ENCODE measurements around the gene TBC1D22A. TPM values are rescaled to one million over a fixed set of nuclear protein-coding genes. Genes with fewer than 3 reads are reported as not detected.

Gene TBC1D22A
- total RNA-seq, 2 donors from 2014 or later: 28.9 to 31.3 TPM

DNA sequence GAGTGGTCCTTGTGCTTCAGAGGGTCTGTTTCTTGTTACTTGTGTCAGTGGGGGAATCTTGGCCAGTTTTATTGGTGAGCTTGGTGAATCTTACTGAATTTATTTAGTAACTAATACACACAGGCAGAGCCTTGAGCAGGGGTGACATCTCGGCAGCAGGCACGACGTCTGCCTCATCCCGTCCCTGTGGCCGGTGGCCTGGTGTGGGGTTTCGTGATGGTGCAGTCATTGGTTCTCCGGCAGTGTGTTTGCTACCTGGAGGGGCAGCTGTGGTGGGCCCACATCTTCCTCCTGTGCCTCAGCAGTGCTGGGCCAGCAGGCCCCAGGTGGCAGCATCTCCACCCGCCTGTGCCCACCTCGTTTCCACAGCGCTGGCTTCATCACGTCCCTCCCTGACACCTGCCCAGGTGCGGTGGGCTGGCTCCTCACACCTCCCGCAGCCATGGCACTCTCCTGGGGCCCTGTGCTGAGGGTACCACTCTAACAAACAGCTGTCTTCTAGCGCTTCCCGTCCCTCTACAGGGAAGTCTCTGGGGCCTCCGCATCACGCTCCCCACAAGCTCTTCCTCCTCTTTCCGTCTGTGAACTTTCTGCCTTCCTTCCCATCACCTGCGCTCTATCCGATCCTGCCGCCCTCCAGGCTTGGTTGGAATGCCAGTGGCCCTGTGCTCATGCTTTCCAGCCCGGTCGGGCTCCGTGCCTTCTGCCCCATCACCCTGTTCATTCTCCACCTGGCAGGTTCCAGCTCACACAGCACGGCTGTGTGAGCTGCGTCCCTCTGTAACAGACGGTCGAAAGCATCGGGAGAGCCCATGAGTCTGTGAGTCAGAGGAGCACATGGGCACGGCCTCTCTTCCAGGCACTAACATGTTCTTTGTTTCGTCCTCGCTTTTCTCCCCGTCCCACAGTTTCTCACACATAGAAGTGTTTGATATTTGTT is 203.4 kb downstream of the TBC1D22A start:
- Histone ChIP-seq H3K9me3 (no peaks in the 10 kb centered on the region), H3K27ac (no peak overlapping the region), H3K36me3 (no peaks in the 10 kb centered on the region), H3K4me3 (no peak overlapping the region), H3K4me1 (ENCODE audit: control insufficient read depth in 1 of 2, low read depth in 2 of 2) (no peaks in the 10 kb centered on the region), H3K27me3 (replicated peaks; ENCODE audit: insufficient read depth) (no peaks in the 10 kb centered on the region)
- no peak for TF ChIP-seq CTCF (IDR thresholded peaks at IDR 0.05)
- no peak for ATAC-seq (ENCODE audit: insufficient number of reproducible peaks, low FRiP score, low read depth)
- no peak for DNase-seq (ENCODE audit: low spot score)

DNA sequence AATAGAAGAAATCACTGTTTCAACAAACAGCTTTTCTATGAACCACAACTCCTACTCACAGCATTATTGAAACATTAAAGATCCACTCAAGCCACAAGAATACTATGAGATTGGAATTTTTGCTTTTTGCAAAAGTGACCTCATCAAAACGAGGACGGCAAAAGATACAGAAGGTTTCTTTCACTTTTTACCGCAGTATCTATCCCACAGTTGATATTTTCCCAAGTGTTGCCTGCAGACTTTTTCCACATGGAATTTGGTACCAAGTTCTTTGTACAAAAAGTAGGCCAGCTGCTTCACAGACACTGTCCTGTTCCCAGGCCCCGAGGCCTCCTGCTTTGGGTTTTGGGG is 204.0 kb downstream of the TBC1D22A start:
- Histone ChIP-seq H3K27ac (no peak overlapping the region), H3K4me1 (ENCODE audit: control insufficient read depth in 1 of 2, low read depth in 2 of 2) (no peaks in the 10 kb centered on the region), H3K36me3 (no peaks in the 10 kb centered on the region), H3K9me3 (no peaks in the 10 kb centered on the region), H3K27me3 (replicated peaks; ENCODE audit: insufficient read depth) (no peaks in the 10 kb centered on the region), H3K4me3 (no peak overlapping the region)
- DNase-seq (ENCODE audit: low spot score): no peak
- no peak for TF ChIP-seq CTCF (IDR thresholded peaks at IDR 0.05)
- no peak for ATAC-seq (ENCODE audit: insufficient number of reproducible peaks, low FRiP score, low read depth)

- no peak for TF ChIP-seq CTCF (IDR thresholded peaks at IDR 0.05)
- Histone ChIP-seq H3K27ac (no peak overlapping the region), H3K27me3 (replicated peaks; ENCODE audit: insufficient read depth) (no peaks in the 10 kb centered on the region), H3K4me1 (ENCODE audit: control insufficient read depth in 1 of 2, low read depth in 2 of 2) (peaks cover 0 to 2% of the 10 kb centered on the region in 2 donors), H3K9me3 (no peaks in the 10 kb centered on the region), H3K36me3 (no peaks in the 10 kb centered on the region), H3K4me3 (no peak overlapping the region)
- ATAC-seq (ENCODE audit: insufficient number of reproducible peaks, low FRiP score, low read depth): no peak
- DNase-seq (ENCODE audit: low spot score): no peak
Measured at GRCh38 chr22:46966846-46967245, 204.4 kb downstream of the TBC1D22A start.

DNA sequence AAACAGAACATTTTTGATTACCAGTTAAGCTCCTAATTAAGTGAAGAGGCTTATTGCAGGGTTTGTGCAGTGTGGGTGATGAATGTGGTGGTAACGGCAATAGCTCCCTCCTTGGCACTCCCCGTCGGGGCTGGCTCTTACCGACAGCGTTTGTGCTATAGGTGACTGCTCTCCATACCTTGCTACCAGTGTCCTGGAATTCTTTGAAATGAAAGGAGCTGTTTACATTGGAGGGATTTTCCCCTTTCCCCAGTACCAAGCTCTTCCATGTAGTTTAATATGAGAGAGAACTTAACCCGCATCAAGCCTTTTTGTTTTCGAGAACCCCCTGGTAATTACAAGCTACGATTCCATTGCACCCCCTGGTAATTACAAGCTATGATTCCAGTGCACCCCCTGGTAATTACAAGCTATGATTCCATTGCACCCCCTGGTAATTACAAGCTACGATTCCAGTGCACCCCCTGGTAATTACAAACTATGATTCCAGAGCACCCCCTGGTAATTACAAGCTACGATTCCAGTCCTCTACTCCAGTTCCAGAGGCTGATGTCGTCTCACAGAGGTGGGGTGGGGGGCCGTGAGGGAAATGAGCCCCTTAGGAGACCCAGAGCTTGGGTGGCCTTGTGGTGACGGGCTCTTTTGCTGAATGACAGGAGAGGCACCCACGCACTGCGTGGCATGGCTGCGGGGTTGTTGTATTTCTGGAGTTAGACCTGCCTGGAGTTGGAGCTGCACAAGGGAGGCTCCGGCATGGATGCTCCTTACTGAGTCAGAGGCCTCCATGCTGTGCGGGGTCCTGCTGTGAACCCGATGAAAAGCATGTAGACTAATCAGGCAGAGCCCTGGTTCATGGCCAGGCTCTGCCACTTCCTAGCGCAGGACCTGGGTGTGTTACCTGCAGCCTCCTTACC is 205.3 kb downstream of the TBC1D22A start:
- Histone ChIP-seq H3K9me3 (no peaks in the 10 kb centered on the region), H3K27ac (no peak overlapping the region), H3K27me3 (replicated peaks; ENCODE audit: insufficient read depth) (no peaks in the 10 kb centered on the region), H3K36me3 (no peaks in the 10 kb centered on the region), H3K4me3 (no peak overlapping the region), H3K4me1 (ENCODE audit: control insufficient read depth in 1 of 2, low read depth in 2 of 2) (peaks cover 0 to 2% of the 10 kb centered on the region in 2 donors)
- no peak for DNase-seq (ENCODE audit: low spot score)
- no peak for TF ChIP-seq CTCF (IDR thresholded peaks at IDR 0.05)
- no peak for ATAC-seq (ENCODE audit: insufficient number of reproducible peaks, low FRiP score, low read depth)

GRCh38 chr22:46968359-46968740 is 205.9 kb downstream of the TBC1D22A start:
- no peak overlapping the region for H3K4me3 ChIP-seq
- ATAC-seq (ENCODE audit: insufficient number of reproducible peaks, low FRiP score, low read depth) (no peak), DNase-seq (ENCODE audit: low spot score) (no peak)
- TF ChIP-seq CTCF (IDR thresholded peaks at IDR 0.05): no peak
- peaks cover 0 to 2% of the 10 kb centered on the region in 2 donors for H3K4me1 ChIP-seq (ENCODE audit: control insufficient read depth in 1 of 2, low read depth in 2 of 2)
- H3K27me3 ChIP-seq (replicated peaks; ENCODE audit: insufficient read depth): no peaks in the 10 kb centered on the region
- H3K27ac ChIP-seq: no peak overlapping the region
- H3K36me3 ChIP-seq: no peaks in the 10 kb centered on the region
- no peaks in the 10 kb centered on the region for H3K9me3 ChIP-seq
